ENCODE data around the gene MASP2.
"Not testable (repeated sequence)": the region's sequence is repeated elsewhere in the genome, so short reads cannot be mapped to it uniquely, and the experiment has no call there.

MASP2 gene

GRCh38 chr1:11024874-11025203, 22.2 kb downstream of the MASP2 start:
- H3K4me3 ChIP-seq (ENCODE audit: low read depth, low read length): no peak overlapping the region
- H3K27me3 ChIP-seq: no peaks in the 10 kb centered on the region
- no peak for TF ChIP-seq CTCF (IDR thresholded peaks at IDR 0.05; ENCODE audit: low read depth, low read length)
- H3K36me3 ChIP-seq: peaks cover 26% of the 10 kb centered on the region
- no peaks in the 10 kb centered on the region for H3K4me1 ChIP-seq
- H3K9me3 ChIP-seq: no peaks in the 10 kb centered on the region
- no peak for DNase-seq

- H3K4me3 ChIP-seq (ENCODE audit: low read depth, low read length): no peak overlapping the region
- no peaks in the 10 kb centered on the region for H3K9me3 ChIP-seq
- no peaks in the 10 kb centered on the region for H3K4me1 ChIP-seq
- no peak for DNase-seq
- no peaks in the 10 kb centered on the region for H3K27me3 ChIP-seq
- peaks cover 26% of the 10 kb centered on the region for H3K36me3 ChIP-seq
- no peak for TF ChIP-seq CTCF (IDR thresholded peaks at IDR 0.05; ENCODE audit: low read depth, low read length)
Observed at GRCh38 chr1:11024154-11024873, 22.7 kb downstream of the MASP2 start.

GRCh38 chr1:11023201-11023600, 23.8 kb downstream of the MASP2 start:
- H3K9me3 ChIP-seq: no peaks in the 10 kb centered on the region
- no peak for TF ChIP-seq CTCF (IDR thresholded peaks at IDR 0.05; ENCODE audit: low read depth, low read length)
- H3K4me3 ChIP-seq (ENCODE audit: low read depth, low read length): no peak overlapping the region
- no peak for DNase-seq
- H3K4me1 ChIP-seq: no peaks in the 10 kb centered on the region
- H3K27me3 ChIP-seq: no peaks in the 10 kb centered on the region
- H3K36me3 ChIP-seq: peaks cover 36% of the 10 kb centered on the region

GRCh38 chr1:11019971-11020370, 27.1 kb downstream of the MASP2 start:
- no peak for TF ChIP-seq CTCF (IDR thresholded peaks at IDR 0.05; ENCODE audit: low read depth, low read length)
- H3K4me1 ChIP-seq: no peaks in the 10 kb centered on the region
- H3K4me3 ChIP-seq (ENCODE audit: low read depth, low read length): no peak overlapping the region
- no peak for DNase-seq
- no peaks in the 10 kb centered on the region for H3K27me3 ChIP-seq
- no peaks in the 10 kb centered on the region for H3K9me3 ChIP-seq
- peaks cover 56% of the 10 kb centered on the region for H3K36me3 ChIP-seq

- not testable (repeated sequence) for H3K4me3 ChIP-seq (ENCODE audit: low read depth, low read length); H3K9me3 ChIP-seq; H3K4me1 ChIP-seq; DNase-seq; H3K27me3 ChIP-seq
- H3K36me3 ChIP-seq: peaks cover 62% of the 10 kb centered on the region
Observed at GRCh38 chr1:11019358-11019757, 27.7 kb downstream of the MASP2 start.

GRCh38 chr1:11013160-11013531, 33.9 kb downstream of the MASP2 start:
- no peak for DNase-seq
- Histone ChIP-seq H3K4me3 (ENCODE audit: low read depth, low read length) (peak overlapping the region; percentile 85), H3K4me1 (no peaks in the 10 kb centered on the region), H3K9me3 (no peaks in the 10 kb centered on the region), H3K36me3 (peaks cover 44% of the 10 kb centered on the region), H3K27me3 (no peaks in the 10 kb centered on the region)
- TF ChIP-seq CTCF (IDR thresholded peaks at IDR 0.05; ENCODE audit: low read depth, low read length): no peak
